ENCODE measurements around the gene THUMPD1.

GRCh38 chr16:20768121-20768520 is 26.5 kb upstream of the THUMPD1 start:
- TF ChIP-seq EZH2 (IDR thresholded peaks at IDR 0.05; ENCODE audit: borderline replicate concordance, low read depth, low read length, severe bottlenecking) = no peak
- no peak for TF ChIP-seq POLR2A (IDR thresholded peaks at IDR 0.05; ENCODE audit: low read depth, low read length)
- no peak for TF ChIP-seq CTCF (IDR thresholded peaks at IDR 0.05; ENCODE audit: extremely low read depth in 1 of 2, insufficient read depth in 1 of 2, low read depth in 1 of 2, low read length in 2 of 2)
- no peak for TF ChIP-seq MAX (IDR thresholded peaks at IDR 0.05; ENCODE audit: insufficient read depth, insufficient read length)
- TF ChIP-seq POLR2AphosphoS5 (IDR thresholded peaks at IDR 0.05; ENCODE audit: insufficient read depth, low read depth, low read length) = no peak
- no peak for TF ChIP-seq JUN (IDR thresholded peaks at IDR 0.05; ENCODE audit: borderline replicate concordance, insufficient read depth, insufficient read length, low read depth)
- no peak for TF ChIP-seq FOS (IDR thresholded peaks at IDR 0.05; ENCODE audit: borderline replicate concordance, insufficient read depth, low read length)
- no peak for TF ChIP-seq MYC (IDR thresholded peaks at IDR 0.05; ENCODE audit: low read depth, low read length)
- no peak for TF ChIP-seq GATA2 (IDR thresholded peaks at IDR 0.05; ENCODE audit: insufficient read depth, insufficient read length, low read depth, low read length)

All from endothelial cell of umbilical vein (primary cell).